GM21528 (cell line): ENCODE measurements around the gene SLAIN2.
"Not testable (repeated sequence)": the region's sequence is repeated elsewhere in the genome, so short reads cannot be mapped to it uniquely, and the experiment has no call there.

Source experiments
- ATAC-seq: cut with Tn5 transposase; IDR thresholded peaks from one replicate; pipeline ENCODE4 v1.9.1; 2021; ENCODE audit warnings: mild to moderate bottlenecking, moderate library complexity; ENCODE audit not compliant: unreplicated experiment, low FRiP score

Gene SLAIN2

DNA sequence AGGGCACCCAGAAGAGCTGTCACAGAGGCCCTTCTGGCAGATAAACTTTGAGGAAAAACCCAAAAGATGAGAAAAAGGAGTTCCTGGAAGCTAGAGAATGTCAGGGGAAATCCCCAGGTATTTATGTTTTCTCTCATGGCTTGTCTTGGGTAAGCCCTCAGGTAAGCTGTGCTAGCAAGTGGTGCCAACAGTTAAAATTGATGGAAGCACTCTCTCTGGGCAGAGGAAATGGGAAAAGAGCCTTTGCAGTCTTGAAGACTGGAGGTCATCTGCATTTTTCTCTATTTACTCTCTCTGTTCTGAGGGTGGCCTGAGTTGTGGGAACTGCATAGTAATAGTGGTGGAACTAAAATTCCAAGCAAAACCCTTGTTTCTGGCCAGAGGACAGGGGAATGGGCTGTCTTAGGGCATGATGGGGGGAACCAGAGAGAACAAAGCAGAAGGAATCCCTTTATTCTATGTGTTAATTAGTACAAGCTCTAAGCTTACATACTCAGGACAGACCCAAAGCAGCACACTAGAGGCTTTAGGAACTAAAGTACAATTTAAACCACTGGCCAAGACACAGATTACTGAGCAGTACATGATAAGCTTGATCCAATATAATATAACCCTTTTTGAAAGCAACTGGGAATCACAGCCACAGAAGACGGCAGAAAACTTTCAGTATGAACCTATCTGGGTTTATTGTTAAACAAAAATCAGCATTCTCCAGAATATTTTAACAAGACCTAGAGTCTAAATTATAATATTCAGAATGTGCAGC is 88.6 kb downstream of the SLAIN2 start:
- no peak for ATAC-seq

DNA sequence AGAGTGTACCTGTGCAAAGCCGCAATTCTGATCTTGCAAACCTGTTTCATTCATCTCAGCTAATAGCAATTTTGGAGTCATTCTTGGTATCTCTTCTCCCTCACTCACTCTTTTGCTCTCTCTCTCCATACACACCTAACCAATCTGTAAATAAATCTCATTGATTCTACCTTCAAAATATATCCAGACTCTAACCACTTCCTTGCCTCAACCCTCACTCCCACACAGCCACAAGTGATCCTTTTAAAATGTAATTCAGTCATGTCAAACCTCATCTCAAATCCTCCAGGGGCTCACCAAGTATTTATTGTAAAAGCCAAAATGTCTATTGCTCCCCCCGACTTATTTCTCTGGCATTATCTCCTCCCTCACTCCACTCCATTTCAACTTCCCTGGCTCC is 90.1 kb downstream of the SLAIN2 start:
- ATAC-seq, result no peak

DNA sequence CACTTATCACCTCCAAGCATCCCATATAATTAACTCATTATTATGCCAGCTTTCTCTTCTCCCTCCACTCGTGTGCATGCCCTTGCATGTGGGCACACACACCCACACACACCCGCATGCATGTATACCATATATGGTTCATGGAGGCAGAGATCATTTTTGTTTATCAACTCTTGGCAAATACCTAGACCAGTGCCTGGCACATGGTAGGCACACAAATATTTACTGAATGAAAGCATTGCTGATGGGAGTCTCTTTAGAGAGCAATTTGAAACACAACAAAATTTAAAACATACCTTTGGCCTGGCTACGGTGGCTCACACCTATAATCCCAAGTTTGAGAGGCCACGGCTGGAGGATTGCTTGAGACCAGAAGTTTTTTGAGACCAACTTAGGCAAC is 90.7 kb downstream of the SLAIN2 start:
- no peak for ATAC-seq

DNA sequence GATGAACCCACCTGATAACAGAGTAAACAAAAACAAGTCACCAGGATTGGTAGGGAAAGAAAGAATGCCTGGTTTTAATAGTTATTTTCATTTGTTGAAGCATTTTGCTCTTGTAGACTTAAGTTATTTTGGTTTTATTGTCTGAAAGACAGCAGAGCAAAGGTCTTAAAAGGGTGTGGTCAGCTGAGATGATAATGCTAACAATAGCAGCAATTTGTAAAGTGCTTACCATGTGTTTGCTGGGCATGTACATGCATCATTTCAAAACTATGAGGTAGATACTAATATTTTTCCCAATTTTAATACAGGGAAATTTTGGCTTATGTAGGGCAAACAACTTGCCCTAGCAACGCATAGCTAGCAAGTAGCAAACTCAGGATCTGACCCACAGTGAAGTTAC is 95.0 kb downstream of the SLAIN2 start:
- no peak for ATAC-seq

DNA sequence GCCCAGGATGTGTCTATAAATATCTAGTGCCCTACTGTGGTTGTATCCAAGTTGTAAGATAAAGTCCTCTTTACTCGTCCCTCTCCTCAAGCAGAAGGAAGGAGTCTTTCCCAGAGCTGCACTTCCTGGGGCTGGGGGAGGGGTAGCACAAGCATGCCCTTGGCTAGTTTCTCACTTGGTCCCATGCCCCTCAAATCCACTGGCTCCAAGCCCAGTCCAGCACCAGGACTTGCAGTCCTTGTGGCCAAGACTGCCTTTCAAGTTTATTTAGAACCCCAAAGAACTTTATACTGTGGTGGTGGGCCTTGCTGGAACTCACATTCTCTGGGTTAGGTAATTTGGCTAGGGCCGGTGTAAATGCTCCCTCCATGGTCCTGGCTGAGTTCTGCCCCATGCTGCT is 98.7 kb downstream of the SLAIN2 start:
- no peak for ATAC-seq

DNA sequence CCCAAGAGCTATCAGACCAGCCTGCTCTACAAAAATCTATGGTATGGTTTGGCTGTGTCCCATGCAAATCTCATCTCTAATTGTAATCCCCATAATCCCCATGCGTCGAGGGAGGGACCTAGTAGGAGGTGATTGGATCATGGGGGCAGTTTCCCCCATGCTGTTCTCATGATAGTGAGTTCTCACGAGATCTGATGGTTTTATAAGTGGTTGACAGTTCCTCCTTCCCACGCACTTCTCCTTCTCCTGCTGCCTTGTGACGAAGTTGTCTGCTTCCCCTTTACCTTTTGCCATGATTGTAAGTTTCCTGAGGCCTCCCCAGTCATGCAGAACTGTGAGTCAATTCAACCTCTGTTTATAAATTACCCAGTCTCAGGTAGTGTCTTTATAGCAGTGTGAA is 99.6 kb downstream of the SLAIN2 start:
- ATAC-seq, result not testable (repeated sequence)

DNA sequence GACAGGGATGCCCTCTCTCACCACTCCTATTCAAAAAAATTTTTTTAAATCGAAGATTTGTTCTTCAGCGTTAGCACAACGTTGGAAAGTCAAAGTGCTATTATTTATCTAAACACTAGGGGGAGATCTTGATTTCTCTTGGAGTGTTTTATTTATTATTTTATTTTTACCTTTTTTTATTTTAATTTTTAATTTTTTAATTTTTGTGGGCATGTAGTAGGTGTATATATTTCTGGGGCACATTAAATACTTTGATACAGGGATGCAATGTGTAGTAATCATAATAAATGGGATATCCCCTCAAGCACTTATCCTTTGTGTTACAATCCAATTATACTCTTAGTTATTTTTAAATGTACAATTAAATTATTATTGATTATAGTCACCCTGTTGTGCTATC is 104.4 kb downstream of the SLAIN2 start:
- ATAC-seq, result no peak

DNA sequence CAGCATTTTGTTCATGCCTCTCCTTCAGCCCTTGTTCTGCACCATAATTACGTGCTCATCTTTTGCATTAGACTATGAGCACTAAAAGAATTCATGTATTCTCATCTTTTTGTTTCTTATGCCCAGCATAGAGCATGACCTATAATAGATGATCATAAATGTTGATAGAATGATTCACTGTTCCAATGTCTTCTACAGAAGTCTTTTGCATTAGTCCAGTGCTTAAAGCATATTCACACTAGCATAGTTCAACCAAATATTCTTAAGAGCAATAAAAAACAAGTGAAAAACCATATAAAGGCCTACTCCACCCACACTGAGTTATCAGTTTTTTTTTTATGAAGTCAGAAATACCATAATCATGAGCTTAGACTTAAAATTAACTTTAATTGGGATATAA is 105.3 kb downstream of the SLAIN2 start:
- ATAC-seq, result no peak

DNA sequence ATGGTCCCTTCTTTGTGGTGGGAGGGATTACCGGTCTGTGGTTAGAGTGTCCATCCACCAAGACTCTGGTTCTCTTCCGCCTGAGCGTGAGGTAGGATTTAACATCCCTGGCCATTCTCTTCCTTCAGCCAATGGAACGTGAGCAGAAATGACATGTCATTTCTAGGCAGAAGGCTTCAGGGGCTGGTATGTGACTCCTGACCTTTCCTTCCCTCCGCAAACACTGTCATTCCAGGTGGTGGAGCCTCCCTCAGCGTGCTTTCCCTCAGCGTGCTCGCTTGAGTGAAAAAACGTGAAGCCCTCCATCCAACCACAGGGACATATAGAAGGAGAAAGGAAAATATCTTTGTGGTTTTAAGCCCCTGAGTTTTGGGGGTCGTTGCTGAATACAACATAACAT is 107.8 kb downstream of the SLAIN2 start:
- ATAC-seq, result no peak

DNA sequence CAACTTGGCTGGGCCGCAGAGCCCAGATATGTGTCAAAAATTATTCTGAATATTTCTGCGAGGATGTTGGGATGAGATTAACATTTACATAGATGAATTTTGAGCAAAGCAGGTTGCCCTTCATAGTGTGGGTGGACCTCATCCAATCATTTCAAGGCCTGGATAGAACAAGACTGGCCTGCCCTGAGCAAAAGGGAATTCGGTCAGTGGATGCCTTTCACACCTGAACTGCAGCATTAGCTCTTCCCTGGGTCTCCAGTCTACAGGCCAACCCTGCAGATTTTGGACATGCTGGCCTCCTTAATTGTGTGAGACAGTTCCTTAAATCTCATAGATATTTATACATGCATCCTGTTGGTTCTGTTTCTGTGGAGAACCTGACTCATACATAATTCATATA is 109.4 kb downstream of the SLAIN2 start:
- ATAC-seq, result no peak

DNA sequence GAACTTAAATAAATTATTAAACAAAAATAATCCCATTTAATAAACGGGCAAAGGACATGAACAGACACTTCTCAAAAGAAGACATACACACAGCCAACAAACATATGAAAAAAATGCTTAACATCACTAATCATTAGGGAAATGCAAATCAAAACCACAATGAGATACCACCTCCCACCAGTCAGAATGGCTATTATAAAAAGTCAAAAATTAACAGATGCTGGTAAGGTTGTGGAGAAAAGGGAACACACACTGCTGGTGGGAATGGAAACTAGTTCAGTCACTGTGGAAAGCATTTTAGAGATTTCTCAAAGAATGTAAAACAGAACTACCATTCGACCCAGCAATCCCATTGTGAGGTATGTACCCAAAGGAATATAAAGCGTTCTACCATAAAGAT is 110.3 kb downstream of the SLAIN2 start:
- ATAC-seq, result not testable (repeated sequence)

DNA sequence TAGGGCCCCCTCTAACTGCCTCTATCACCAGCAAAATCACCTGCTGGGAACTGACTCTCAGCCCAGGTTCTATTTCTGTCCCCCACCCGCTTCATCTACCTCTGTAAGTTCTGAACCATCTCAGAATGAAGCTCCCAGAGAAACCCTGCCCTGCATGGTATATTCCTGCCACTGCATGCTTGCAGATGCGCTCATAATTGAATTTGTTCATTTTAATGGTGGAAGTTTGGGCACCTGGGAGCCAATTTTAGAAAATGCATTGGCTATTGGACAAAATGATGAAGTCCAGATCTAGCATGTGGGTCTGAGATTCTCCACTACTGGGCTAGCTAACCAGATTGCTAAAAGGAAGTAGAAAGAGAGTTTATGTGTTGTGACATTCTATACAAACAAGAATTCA is 113.3 kb downstream of the SLAIN2 start:
- ATAC-seq, result no peak

DNA sequence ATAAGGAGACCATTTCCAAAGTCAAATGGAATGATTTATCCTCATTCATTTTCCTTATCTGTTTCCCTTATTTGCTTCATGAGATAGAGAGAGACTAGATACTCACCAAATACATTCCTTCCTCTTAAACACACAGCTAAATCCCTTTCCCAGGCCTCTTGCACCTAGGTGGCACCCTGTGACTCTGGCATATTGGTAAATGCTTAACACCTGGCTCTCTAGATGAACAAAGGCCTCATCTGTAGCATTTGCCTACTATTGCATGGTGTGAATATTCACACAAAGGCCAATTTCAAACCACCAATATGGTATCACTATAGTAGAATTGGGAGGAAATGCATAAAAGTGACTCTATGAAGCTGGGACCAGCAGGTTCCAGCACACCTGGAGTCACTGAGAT is 119.7 kb downstream of the SLAIN2 start:
- ATAC-seq, result no peak

DNA sequence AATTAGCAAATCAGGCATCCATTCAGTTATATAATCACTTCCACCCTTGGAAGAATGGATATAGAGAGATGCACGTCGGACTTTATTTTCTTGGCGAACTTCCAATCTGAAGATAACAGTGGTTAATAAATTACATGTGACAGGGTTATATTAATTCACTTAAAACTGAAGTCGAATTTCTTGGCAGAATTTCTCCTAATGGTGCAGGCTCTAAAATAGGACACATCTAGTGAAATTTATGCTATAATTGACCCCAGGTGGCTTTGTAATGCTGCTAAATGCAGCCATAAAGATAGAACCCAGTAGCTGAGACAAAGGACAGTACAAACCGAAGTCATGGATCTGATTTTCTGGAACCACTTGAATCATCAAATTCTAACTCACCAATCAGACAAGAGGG is 121.0 kb downstream of the SLAIN2 start:
- no peak for ATAC-seq

DNA sequence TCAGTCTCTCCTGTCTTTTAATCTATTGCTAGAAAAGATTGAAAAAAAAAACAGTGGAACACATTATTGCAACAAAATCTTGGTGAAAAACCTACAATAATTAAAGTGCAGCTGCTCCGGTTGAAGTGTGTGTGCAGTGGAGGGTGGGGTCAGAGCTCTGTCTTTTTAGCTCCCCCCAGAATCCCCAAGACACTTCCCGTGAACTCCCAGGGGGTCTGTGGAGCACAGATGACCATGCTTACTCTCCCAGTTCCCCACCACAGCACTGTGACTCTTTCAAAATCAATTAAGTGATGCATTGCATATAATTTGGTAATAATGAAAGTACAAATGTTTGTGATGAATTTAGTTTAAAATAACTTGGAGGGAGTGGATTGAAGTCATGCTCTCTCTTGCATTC is 126.1 kb downstream of the SLAIN2 start:
- no peak for ATAC-seq

DNA sequence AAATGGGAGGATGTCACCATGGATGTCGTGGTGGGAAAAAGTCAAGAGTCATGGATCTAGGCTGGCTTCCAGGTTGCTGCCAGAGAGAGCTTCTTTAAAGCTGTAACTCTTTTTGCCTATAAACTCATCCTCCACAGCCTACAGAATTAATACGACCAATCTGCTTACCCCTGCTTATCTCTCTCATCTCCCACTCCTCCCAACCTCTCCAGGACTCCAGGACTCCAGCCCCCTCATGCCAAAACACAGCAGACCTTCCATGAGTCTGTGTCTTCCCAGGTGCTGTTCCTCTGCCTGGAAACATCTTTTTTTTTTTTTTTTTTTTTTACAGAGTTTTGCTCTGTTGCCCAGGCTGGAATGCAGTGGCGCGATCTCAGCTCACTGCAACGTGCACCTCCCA is 126.6 kb downstream of the SLAIN2 start:
- ATAC-seq, result no peak

DNA sequence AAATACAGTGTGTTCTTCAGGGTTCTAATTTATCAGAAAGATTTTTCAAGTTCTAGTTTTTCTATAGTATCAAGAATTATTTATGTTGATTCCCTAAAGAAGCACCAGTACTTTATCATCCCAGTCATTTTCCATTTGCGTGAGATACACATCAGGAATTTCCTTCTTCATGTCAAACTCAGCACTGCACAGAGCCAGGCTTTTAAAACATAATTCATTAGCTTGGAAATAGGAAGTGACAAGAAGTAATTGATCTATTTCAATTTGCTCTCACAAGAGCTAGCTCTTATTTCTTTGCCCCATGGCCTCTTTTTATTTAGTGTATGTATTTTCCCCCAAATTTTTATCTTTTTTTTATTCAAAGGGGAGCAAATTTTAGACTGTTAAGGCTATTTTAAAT is 128.8 kb downstream of the SLAIN2 start:
- no peak for ATAC-seq

DNA sequence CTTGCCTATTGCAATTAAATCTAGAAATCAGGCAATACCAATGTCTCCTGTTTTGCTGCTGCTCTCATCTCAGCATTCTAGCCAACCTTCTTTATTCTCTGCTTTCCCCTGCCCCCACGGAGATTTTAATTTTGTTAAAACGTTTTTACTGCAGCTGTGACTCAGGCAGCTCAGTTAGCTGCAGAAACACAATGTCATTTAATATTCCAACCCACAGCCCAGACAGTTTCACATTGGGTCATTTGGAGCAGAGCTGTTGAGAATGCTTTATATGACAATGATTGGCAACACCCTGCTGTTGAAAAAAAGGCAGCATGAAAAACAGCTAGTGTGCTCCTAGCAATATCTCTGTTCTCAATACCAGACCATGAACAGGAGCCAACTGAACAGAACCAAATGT is 129.2 kb downstream of the SLAIN2 start:
- ATAC-seq, result no peak

DNA sequence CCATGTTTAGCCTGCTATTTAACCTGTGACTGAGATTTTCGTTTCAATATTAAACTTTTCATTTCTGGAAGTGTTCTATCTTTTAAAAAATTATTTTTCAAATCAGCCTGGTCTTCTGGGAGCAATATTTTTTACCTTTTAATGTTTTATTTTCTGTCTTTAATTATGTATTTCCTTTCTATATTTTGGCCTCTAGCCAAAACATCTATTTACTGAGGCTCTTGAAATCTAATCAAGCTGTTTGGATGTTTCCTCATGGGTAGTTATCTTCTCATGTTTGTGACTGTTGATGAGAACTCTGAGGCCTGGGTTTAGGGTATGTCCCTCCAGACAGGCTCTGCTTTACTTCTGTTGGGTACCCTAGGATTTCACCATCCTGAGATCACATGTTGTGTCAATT is 131.5 kb downstream of the SLAIN2 start:
- ATAC-seq, result no peak

DNA sequence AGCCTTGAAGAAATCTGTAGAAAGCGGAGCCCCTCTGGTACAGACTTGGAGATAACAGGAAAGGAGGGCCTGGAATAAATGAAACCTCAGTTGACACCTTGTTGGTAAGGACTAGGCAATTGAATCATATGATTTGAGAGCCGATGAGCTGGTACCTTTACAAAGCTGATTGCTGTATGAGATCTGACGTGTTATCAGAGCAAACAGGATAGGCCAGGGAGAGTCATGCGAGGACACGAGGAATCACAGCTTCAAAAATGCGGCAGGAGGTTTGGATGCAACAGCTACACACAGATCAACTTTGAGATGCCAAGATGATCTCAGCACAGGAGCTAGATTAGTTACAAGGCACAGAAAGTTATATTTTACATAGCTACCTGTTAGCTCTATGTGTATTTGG is 134.4 kb downstream of the SLAIN2 start:
- ATAC-seq, result no peak
